ENCODE measurements around the gene GABBR1.

GRCh38 chr6:29521006-29521680 is 111.8 kb downstream of the GABBR1 start:
- TF ChIP-seq POLR2AphosphoS5 (IDR thresholded peaks at IDR 0.05): no peak
- TF ChIP-seq, protein P1, sequence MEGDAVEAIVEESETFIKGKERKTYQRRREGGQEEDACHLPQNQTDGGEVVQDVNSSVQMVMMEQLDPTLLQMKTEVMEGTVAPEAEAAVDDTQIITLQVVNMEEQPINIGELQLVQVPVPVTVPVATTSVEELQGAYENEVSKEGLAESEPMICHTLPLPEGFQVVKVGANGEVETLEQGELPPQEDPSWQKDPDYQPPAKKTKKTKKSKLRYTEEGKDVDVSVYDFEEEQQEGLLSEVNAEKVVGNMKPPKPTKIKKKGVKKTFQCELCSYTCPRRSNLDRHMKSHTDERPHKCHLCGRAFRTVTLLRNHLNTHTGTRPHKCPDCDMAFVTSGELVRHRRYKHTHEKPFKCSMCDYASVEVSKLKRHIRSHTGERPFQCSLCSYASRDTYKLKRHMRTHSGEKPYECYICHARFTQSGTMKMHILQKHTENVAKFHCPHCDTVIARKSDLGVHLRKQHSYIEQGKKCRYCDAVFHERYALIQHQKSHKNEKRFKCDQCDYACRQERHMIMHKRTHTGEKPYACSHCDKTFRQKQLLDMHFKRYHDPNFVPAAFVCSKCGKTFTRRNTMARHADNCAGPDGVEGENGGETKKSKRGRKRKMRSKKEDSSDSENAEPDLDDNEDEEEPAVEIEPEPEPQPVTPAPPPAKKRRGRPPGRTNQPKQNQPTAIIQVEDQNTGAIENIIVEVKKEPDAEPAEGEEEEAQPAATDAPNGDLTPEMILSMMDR (IDR thresholded peaks at IDR 0.05): no peak

All from breast epithelium (tissue), 3 donors.